Measurements from ENCODE around the gene TNS2. TPM values are rescaled to one million over a fixed set of nuclear protein-coding genes. Genes with fewer than 3 reads are reported as not detected.

The TNS2 gene
- total RNA-seq, 1 experiment from 2014 or later, result 32.5 TPM

GRCh38 chr12:53067993-53068770, 18.3 kb downstream of the TNS2 start:
- DNase-seq (ENCODE audit: low read depth), result no peak

- no peak for DNase-seq (ENCODE audit: low read depth)
These were observed 19.1 kb downstream of the TNS2 start for GRCh38 chr12:53068811-53069585.

GRCh38 chr12:53069621-53070410, 20.0 kb downstream of the TNS2 start:
- DNase-seq (ENCODE audit: low read depth), result no peak

DNA sequence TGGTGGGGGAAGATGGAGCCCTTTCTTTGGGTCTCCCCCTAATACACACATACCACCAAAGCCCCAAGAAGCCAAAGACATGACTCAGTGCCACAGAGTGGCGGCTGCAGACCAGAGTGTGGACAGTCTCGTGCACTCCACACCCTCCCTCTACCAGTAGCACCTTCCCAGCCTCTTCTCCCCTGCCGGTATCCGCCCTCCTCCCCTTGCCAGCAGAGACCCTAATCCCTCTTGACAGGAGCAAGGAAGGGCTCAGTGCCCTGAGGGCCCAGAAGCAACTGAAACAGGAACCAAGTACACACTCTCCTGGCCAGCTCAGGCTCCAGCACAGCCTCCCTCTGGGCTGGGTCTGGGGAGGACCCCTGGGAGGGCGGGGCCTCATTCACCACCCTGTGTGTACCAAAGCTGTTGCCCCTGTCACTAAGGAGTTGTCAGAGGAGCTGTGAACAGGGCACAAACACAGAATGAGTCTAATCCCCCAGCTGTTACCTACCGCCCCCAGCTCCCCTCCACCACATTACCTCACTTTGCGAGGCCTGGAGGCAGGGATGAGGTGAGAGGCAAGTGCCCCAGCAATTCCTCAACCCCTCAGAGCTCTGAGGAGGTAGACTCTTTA, 21.1 kb downstream of the TNS2 start:
- DNase-seq (ENCODE audit: low read depth), result no peak

DNA sequence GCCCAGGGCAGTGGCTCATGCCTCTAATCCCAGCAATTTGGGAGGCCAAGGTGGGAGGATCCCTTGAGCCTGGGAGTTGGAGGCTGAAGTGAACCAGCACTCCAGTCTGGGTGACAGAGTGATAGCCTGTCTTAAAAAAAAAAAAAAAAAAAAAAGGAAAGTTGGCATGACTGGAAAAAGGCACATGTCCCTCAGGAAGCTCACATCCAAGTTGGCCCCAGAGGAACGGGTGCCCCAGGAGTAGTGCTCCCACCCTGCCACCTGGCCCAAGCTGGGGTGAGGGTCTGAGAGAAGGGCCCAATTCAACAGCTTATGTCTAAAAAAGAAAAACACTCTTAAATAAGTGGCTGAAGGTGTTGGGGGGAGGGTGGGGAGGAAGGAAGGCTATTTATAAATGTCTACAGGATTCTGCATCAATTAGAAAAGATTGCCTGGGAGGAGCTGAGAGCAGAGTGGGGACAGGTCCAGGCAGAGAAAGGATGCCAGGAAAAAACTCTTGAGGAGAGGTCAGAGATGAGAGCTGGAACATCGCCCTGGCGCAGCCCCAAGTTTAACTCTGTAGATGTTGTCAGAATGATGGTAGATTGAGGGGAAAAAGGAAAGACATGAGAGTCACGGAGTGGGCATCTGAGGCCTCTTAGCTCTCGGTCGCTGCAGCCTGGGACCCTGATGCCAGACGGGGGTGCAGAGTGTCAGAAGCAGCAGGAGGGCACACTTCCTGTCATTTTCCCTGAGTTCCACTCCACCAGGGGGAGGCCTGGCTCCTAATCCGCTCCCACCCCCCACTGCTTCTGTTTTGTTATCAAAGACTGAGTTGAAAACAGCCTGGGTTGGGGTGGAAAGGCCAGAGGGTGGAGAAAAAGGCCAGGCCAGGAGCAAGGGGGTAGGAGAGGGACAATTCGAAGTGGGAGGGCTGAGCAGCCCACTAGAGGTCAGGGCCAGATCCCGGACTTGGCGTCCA, 22.0 kb downstream of the TNS2 start:
- DNase-seq (ENCODE audit: low read depth), result no peak

- no peak for DNase-seq (ENCODE audit: low read depth)
These were observed 24.0 kb downstream of the TNS2 start for GRCh38 chr12:53073881-53074280.

GRCh38 chr12:53074283-53074998, 24.6 kb downstream of the TNS2 start:
- DNase-seq (ENCODE audit: low read depth), result no peak

DNA sequence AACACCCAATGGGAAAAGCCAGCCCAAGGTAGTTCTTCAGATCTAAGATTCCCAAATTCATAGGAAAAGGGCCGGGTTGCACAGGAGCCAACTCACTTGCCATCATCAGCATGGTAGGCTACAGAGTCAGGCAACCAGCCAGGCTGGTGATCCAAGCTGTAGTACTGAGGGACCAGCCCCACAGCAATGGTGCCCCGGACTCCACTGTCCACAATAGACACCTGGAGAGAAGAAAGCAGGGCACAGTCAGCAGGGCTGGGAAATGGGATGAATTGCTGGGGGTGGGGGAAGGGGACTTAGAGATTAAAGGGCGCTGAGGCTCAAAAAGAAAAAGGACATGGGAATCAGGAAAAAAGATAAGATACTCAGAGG, 25.1 kb downstream of the TNS2 start:
- DNase-seq (ENCODE audit: low read depth), result no peak

DNA sequence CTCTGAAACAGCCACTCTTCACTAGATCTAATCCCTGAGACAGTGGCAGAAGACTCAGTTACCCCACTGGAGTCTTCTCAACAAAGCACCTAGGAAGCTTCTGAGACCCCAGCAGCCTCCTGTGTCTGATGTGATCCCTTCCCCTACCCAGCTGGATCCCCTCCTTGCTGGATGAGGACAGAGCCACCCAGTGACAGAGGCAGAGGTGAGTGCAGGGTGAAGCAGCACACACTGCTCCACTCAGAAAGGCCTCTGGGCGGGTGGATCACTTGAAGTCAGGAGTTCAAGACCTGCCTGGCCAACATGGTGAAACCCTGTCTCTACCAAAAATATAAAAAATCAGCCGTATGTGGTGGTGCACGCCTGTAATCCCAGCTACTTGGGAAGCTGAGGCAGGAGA, 26.6 kb downstream of the TNS2 start:
- DNase-seq (ENCODE audit: low read depth), result no peak

DNA sequence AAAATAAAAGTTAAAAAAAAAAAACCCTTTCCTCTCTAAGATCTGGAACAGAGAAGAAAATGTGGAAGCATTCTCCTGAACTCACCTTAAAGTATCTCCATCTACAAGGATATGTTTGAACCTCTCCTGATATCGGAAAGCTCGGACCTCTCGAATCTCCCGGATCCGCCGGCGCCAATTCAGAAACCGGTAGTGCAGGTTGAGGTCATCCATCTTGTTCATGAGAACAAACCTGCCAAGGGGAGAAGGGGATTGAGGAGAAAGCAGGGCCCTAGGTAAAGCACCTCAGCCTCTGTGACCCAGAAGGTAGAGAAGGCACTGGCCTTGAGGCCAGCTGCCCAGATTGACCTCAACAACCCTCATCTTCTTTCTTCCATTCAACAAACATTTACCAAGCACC, 27.2 kb downstream of the TNS2 start:
- DNase-seq (ENCODE audit: low read depth), result no peak

- peak; percentile 38 for DNase-seq (ENCODE audit: low read depth)
These were observed 28.8 kb downstream of the TNS2 start for GRCh38 chr12:53078425-53079225.

DNA sequence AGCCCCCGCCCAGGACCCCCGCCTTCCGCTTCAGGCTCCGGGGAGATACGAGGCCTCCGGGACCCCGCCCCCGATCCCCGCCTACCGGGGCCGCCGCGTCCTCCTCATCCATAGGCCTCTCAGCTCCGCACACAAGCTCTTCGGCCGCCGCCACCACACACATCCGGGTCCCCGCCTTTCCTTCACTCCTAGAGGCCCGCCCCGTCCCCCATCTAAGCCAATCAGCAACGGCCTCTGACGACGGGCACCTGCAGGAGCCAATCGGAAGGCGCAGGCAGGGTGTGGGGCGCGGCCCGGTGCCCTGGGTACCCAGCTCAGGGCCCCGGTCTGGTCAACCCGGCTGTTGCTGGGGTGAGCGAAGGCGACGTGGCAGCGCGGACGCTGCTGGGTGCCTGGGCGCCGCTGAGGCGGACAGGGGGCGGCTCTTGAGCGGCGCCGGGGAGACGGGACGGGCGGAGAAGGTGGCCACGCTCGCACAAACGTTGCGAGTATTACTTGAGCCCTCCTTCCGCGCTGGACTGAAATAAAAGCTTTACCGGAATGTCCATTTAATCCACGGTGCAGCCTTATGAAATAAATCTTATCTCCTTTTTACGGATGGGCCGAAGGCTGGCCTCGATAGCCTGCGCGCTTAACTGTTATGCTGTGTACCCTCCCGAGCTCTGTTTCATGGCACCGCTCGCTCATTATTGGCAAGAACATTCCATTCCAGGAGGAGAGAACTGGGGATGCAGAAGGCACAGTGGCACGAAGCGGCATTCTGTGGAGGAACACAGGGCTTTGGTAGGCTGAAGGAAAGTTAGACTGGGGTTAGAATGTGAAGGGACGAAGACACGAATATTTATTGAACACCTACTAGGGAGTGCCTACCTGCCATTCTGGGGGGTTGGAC, 29.6 kb downstream of the TNS2 start, which contains the start of gene SPRYD3:
Gene SPRYD3, minus strand, starts transcription at position 165 of the 892 bp plus-strand sequence. Its CDS starts 57 bp downstream, at position 108.
- DNase-seq (ENCODE audit: low read depth), result peak; percentile 96

DNA sequence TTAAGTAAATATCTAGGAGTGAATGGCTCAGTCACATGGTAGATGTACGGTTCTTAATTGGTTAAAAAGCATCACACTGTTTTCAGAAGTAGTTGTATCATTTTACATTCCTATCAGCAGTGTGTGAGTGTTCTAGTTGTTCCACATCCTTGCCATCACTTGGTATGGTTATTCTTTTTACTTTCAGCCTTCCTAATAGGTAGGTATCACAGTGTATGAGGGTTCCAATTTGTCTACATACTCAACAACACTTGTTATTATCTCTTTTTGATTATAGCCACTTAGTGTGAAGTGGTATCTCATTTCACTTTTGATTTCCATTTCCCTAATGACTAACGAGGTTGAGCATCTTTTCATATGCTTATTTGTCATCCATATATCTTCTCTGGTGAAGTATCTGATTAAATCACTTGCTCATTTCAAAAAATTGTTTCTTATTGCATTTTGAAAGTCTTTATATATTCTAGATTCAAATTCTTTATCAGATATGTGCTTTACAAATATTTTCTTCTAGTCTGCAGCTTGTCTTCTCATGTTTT, 32.8 kb downstream of the TNS2 start:
- no peak for DNase-seq (ENCODE audit: low read depth)

DNA sequence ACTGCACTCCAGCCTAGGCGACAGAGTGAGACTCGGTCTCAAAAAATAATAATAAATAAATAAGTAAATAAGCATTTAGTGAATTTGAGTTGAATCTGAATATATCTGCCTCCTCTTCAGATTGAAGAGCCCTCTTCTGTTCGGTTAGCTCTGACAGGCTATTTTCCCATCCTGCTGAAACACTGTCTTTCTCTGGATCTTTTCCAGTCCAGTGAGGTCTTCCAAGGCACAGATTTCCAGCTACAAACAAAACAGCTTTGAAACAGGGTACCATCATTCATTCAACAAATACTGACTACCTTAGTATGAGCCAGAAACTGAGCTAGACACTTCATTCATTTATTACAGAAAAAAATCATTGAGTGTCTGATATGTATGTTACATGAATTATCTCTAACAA, 36.5 kb downstream of the TNS2 start:
- no peak for DNase-seq (ENCODE audit: low read depth)

DNA sequence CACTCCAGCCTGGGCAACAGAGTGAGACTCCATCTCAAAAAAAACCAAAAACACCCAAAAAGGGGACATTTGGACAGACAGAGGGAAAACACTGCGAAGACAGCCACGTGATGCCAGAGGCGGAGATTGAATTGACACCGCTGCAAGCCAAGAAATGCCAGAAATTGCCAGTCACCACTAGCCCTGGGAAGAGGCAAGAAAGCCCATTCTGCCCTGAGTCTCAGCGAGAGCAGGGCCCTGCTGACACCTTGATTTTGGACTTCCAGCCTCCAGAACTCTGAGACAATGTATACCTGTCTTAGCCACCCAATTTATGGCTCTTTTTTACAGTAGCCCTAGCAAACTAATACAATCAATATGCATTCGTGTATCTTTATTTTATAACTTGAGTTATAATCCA, 40.2 kb downstream of the TNS2 start:
- DNase-seq (ENCODE audit: low read depth), result no peak

- DNase-seq (ENCODE audit: low read depth), result no peak
These were observed 40.7 kb downstream of the TNS2 start for GRCh38 chr12:53090554-53090953.

GRCh38 chr12:53091756-53092155, 41.9 kb downstream of the TNS2 start:
- no peak for DNase-seq (ENCODE audit: low read depth)

Measured in HT1080 (cell line).